GM19324 (cell line): ENCODE data around the gene ARMC5.
"Not testable (repeated sequence)": the region's sequence is repeated elsewhere in the genome, so short reads cannot be mapped to it uniquely, and the experiment has no call there.

ENCODE experiments used
- ATAC-seq: cut with Tn5 transposase; IDR thresholded peaks from one replicate; pipeline ENCODE4 v1.9.1; 2021; ENCODE audit warnings: mild to moderate bottlenecking, moderate library complexity; ENCODE audit not compliant: unreplicated experiment, low FRiP score

The ARMC5 gene

GRCh38 chr16:31435341-31436220 is 23.7 kb upstream of the ARMC5 start:
- ATAC-seq: no peak

DNA sequence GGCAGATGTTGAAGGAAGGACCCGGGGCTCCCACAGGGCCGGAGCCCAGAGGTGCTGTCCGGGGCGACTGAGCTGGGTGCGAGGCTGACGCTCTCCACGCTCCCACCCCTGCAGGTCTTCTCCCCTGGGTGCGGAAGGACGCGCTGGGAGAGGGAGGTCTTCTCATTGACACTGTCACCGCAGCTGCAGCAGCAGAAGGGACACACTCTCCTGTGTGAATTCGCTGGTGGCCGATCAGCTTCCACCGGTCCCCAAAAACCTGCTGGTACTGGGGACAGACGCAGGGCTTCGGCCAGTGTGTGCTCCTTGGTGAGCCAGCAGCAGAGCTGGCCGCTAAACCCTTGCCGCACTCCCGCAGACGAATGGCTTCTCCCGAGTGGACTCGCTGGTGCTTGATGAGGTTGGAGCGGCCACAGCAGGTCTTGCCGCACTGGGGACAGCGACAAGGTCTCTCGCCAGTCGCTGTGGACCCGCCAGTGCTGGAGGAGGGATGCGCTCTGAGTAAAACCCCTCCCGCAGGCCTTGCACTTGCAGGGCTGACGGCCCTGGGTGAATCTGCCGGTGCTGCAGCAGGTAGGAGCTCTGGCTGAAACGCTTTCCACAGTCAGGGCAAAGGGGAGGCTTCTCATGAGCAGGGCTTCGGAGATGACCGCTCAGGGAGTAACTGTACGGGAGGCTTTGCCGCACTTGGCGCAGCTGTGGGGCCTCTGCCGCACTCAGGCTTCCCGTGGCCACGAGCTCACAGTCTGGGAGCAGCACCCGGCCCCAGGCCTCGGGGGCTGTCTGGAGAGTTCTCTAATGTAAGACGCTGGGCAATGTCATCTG is 22.9 kb upstream of the ARMC5 start:
- no peak for ATAC-seq

GRCh38 chr16:31438414-31438813 is 20.9 kb upstream of the ARMC5 start:
- ATAC-seq: no peak

- ATAC-seq: not testable (repeated sequence)
Measured at GRCh38 chr16:31439023-31439422, 20.3 kb upstream of the ARMC5 start.

DNA sequence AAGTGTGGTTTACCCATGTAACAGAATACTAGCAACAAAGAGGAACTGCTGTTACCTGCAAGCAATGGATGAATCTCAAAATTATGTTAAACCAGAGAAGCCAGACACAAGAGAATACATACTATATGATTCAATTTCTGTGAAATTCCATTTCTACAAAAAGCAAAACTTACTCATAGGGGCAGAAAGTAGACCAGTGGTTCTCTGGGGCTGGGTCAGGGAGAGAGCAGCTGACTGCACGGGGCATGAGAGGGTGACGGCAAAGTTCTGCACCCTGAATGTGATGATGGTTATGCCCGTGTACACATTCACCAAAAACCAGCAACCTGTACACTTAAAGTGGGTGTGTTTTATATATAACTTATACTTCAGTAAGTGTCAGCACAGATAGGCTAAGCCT is 19.8 kb upstream of the ARMC5 start:
- ATAC-seq: no peak

GRCh38 chr16:31440516-31441184 is 18.7 kb upstream of the ARMC5 start:
- ATAC-seq: no peak

DNA sequence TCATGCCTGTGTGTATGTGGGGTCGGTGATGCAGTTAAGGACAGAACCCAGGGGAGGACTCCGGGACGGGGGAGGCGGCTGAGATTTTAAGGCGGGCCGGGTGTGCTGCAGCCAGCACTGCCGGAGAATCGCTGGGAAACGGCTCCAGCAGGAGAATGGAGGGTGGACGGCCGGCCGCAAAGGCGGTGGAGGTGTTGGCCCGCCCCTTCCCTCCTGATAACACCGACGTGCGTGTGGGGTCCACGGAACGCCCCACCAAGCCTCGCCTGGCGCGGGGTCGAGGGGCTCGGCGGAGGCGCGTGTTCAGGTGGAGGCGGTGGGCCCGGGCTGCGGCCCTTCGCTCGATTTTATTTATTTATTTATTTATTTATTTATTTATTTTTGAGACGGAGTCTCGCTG is 17.3 kb upstream of the ARMC5 start:
- no peak for ATAC-seq

DNA sequence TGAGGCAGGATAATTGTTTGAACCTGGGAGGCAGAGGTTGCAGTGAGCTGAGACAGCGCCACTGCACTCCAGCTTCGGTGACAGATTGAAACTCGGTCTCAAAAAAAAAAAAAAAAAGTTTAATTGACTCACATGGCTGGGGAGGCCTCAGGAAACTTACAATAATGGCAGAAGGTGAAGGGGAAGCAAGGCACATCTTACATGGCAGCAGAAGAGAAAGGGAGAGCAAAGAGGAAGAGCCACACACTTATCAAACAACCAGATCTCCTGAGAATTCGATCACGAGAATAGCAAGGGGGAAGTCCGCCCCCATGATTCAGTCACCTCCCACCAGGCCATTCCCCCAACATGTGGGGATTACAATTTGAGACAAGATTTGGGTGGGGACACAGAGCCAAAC is 13.4 kb upstream of the ARMC5 start:
- not testable (repeated sequence) for ATAC-seq

DNA sequence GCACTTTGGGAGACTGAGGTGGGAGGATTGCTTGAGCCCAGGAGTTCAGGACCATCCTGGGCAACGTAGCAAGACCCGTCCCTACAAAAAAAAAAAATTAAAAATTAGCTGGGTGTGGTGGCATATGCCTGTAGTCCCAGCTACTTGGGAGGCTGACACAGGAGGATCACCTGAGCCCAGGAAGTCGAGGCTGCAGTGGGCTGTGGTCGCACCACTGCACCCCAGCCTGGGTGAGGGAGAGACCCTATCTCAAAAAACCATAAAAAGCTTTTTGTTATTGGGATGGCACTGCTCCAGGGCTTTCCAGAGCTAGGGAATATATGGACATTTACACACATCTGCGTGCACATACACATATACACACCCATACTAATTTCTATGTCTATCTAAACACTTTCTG is 8.1 kb upstream of the ARMC5 start:
- ATAC-seq: no peak

DNA sequence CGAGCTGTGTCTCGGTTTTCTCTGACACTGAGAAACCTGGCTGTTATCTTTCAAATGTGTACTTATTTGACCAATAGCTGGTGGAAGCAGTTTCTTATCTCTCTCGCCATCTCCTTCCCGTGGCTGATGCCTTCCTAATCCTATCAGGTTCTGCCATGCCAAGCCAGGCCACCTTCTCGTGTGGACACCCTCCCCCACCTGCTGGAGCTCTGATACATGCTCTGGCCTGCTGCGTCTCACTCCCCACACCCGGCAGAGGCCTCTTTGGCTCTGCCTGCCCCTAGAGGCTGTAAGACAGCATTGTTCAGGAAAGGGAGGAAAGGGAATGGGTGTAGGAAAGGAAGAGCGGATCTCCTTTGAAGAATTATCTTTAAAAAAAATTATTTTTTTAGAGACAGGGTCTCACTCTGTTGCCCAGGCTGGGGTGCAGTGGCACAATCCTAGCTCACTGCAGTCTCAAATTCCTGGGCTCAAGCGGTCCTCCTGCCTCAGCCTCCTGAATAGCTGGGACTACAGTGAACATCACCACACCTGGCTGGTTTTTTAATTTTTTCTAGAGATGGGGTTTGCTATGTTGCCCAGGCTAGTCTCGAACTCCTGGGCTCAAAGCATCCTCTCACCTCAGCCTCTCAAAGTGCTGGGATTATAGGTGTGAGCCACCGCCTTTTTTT is 7.5 kb upstream of the ARMC5 start:
- ATAC-seq: no peak

DNA sequence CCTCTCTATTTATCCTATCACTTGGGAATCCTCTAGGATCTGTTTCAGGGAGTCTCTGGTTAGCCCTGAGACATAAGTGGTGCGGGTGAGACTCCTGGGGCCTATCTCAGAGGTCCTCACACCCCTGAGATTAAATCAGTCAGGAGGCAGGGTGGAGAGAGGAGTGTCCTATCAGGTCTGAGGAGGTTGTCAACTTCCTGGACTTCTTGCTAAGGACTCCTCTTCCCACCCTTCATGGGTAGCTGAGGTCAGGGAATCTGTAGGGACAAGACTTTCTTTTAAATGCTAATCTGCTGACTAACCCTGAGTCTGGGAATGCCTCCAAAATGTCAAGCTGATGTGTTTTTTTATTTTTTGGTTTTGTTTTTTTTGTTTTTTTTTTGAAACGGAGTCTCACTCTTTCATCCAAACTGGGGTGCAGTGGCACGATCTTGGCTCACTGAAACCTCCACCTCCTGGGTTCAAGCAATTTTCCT is 6.6 kb upstream of the ARMC5 start:
- no peak for ATAC-seq

DNA sequence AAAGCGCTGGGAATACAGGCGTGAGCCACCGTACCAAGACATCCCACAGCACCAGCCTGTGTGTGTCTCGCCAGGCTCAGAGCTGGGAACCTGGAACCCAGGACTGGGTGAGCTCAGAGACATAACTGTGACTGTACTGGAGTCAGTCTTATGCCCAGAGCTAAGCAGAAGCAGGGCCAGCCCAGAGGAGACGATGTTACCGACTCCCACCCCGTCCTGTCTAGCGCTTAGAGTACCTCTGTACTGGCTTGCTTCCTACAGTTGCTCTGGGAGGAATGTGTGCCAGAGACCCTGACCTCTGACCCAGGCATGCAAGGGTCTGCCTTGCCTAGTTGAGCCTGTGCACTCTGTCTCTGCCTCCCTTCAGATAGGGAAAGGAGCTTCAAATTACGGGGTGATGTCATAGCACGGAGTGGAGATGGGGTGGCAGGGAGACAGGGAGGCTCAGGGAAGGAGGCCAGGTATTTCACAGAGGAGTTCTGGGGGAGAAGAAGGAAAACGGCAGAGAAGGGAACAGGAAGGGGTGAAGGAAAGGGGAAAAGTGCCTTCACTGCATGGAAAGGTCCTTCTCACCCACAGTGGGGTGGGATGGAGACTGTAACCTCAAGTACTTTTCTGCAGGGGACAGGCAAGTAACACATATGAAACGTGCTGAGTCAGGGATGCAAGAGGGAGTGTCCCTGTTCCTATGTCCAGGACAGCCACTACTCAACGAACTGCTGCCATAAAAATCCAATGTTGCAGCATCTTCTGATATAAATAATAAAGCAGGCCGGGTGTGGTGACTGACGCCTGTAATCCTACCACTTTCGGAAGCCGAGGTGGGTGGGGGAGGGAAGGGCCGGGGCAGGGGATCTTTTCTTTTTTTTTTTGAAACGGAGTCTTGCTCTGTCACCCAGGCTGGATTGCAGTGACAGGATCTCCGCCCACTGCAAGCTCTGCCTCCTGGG is 5.8 kb upstream of the ARMC5 start:
- ATAC-seq: no peak

DNA sequence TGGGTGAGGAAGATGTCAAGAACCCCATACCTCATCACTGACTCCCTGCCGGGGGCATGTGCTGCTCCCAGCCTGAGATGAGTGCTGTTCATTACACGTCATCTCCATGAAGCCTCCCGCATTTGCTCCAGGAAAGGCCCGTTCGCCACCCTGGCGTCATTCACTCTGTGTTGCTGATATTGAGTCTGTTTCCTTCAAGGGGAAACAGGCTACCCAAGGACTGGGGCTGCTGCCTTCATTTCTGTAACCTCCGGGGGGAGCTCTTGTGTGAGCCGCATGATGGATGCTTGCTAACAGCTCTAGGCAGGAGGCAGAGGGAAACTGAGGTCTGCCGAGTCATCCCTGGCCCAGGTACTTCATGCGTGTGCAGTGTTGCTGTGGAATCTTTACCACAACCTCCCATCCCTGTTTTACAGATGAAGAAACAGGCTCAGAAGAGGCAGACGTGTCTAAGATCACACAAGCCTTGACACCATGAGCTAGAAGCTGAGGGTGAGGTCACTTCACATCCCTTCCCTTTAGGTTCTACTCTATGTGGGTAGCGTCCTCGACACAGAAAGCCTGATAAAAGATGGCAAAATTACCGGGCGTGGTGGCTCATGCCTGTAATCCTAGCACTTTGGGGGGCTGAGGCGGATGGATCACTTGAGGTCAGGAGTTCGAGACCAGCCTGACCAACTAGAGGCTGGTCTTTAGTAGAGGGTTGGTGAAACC is 3.5 kb upstream of the ARMC5 start:
- no peak for ATAC-seq

- ATAC-seq: no peak
Measured at GRCh38 chr16:31456988-31457360, 2.3 kb upstream of the ARMC5 start.

DNA sequence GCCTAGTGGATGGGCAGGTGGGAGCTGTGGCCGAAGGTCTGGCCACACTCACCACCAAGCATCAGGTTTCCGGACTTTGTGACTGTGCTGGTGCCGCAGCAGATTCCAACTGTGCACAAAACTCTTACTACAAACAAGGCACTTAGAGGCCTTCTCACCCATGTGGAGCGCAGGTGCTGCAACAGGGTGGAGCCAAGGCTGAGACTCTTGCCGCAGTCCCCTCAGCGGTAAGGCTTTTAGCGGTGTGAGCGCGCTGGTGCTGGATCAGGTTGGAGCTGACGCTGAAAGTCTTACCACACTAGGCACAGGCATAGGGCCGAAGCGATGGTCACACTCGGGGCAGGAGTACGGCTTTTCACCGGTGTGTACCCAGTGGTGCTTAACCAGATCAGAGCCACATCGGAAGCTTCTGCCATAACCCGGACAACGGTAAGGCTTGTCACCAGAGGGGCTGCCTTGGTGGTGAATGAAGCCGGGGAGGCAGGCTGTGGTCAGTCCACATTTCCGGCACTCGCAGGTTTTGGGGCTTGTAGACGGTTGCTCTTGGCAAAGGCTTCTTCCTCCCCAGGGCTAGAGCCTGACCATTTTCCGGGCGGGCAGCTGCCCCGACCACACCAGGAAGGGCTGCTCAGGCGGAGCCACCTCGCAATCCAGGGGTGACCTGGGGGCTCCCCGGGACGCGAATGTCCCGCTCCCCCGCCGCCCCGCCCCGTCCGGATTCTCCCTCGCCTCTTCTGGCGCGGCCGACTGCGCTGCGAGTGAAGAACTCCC is 1.0 kb upstream of the ARMC5 start:
- ATAC-seq: peak; percentile 2

DNA sequence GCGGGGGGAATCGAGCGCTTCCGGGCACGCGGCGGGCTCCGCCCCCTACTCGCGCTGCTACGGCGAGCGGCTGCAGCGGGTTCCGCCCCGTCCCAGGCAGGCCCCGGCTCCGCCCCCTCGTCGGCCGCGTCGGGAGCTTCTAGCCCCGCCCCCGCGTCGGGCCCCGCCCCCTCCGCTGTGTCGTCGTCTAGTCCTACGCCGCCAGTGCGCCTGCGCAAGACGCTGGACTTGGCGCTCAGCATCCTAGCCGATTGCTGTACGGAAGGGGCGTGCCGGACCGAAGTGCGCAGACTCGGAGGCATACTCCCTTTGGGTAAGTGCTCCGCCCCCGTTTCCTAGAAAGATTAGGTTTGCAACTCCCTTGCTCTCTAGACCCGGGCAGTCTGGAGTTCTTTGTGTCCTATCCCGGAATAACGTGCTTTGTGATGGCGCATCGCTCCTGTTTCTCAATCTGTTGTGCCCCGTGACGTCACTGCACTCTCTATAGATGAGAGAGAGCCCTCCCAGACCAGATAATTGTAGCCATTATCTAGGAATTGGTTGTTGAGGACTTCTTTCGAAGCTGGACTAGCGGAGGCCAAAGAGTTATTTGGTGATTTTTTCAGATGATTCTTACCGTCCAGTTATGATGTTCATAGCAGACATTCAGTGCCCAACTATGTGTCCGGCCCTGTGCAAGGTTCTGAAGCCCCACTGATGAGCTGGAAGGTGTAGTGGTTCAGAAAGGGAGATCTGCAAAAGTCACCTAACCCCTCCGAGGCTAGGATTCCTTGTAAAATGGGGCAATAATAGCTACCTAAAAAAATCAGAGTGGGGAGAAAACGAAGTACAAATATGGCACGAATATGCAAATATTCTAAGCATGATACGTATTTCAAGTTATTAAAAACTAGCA is 633 bp downstream of the ARMC5 start:
- peak; percentile 85 for ATAC-seq

DNA sequence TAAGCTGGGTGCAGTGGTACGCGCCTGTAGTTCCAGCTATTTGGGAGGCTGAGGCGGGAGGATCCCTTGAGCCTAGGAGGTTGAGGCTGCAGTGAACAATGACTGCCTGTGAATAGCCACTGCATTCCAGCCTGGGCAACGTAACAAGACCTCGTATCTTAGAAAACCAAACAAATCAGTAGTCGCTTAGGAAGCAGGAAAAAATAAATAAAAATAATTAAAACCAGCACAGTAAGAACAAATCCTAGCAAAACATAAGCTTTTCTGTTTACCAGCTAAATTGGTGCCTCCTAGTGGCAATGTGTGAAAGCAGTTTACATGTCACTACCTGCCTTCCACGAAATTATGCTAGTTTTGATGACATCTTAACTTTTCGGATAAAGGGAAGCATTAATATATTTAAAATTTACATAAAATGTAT is 1.3 kb downstream of the ARMC5 start:
- no peak for ATAC-seq
